ENCODE results near the gene FAM184A. TPM values are rescaled to one million over a fixed set of nuclear protein-coding genes. Genes with fewer than 3 reads are reported as not detected.

Gene FAM184A
- total and polyA plus RNA-seq, 10 of the 15 experiments (the other 5 are each of a cell fraction or from before 2014, with no cell fraction given), result 0.15 to 0.23 TPM; not detected in 8

DNA sequence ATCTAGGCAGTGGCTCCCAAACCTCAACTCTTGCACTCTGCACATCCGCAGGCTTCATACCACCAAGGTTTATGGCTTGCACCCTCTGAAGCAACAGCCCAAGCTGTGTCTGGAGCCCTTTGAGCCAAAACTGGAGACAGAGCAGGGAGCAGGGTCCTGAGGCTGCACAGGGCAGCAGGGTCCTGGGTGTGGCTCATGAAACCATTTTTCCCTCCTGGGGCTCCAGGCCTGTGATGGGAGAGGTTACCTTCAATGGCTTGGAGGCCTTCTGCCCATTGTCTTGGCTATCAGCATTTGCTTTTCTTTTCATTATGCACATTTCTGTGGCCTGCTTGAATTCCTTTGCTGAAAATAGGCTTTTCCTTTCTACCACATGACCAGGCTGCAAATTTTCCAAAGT is 6.3 kb upstream of the FAM184A start:
- H4K20me1 ChIP-seq (ENCODE audit: control insufficient read depth, insufficient read depth), result no peaks in the 10 kb centered on the region
- ATAC-seq, result no peak
- H3K36me3 ChIP-seq (ENCODE audit: control insufficient read depth in 2 of 2, insufficient read depth in 2 of 2, low read length in 1 of 2), result no peaks in the 10 kb centered on the region
- CTCF ChIA-PET, result no interaction called here
- no peak overlapping the region for H2AFZ ChIP-seq (ENCODE audit: control insufficient read depth, low read depth, low read length)
- in situ Hi-C loops (cut with MboI) (no loop called here), intact Hi-C loops (cut with micrococcal nuclease; ENCODE audit: unreplicated experiment) (no loop called here)
- no peaks in the 10 kb centered on the region for H3K4me1 ChIP-seq (ENCODE audit: control insufficient read depth, insufficient read depth, low read length)
- DNase-seq (ENCODE audit: low read depth, low spot score), result no peak
- FAIRE-seq, result no peak
- BruUV-seq (replicated peaks), result no TSS peak
- no peak overlapping the region for H3K27ac ChIP-seq (ENCODE audit: control insufficient read depth, insufficient read depth)
- H3K79me2 ChIP-seq (ENCODE audit: control insufficient read depth, insufficient read depth, low read length), result no peaks in the 10 kb centered on the region
- POLR2A ChIA-PET, result no interaction called here
- no peak overlapping the region for H3K4me2 ChIP-seq (ENCODE audit: control insufficient read depth, insufficient read depth)
- no peak overlapping the region for H3K4me3 ChIP-seq
- SMC1A ChIA-PET (ENCODE audit: uncharacterized antibody, unreplicated experiment), result no interaction called here
- peaks cover 2% of the 10 kb centered on the region; the same call in 1 of the 3 replicates for H3K9me3 ChIP-seq (replicated peaks; ENCODE audit: control insufficient read depth, insufficient read depth, low read length)
- 33% methylated on average over 1 of the region's 1 CpG for WGBS (ENCODE audit: insufficient coverage, insufficient replicate concordance, low lambda C conversion rate, missing lambda C conversion rate)
- H3K9ac ChIP-seq (ENCODE audit: control insufficient read depth, insufficient read depth, low read length), result no peak overlapping the region
- TF ChIP-seq SMAD1 (IDR thresholded peaks at IDR 0.05; ENCODE audit: low read depth, partially characterized antibody) (no peak), PML (IDR thresholded peaks at IDR 0.05; ENCODE audit: low read length) (no peak), NFYB (IDR thresholded peaks at IDR 0.05; ENCODE audit: insufficient read depth, low read depth, low read length) (no peak), BRCA1 (IDR thresholded peaks at IDR 0.05; ENCODE audit: low read depth, low read length) (no peak)
- RAD21 ChIA-PET (ENCODE audit: unreplicated experiment), result no interaction called here
- H3K27me3 ChIP-seq (replicated peaks in 1 of 2; ENCODE audit: control insufficient read depth in 2 of 2, insufficient read depth in 2 of 2, low read length in 1 of 2), result 0 out of 4 replicates have a peak, but pooled peaks cover 0 to 4% of the 10 kb centered on the region in 2 experiments

- FAIRE-seq (no peak), DNase-seq (ENCODE audit: low read depth, low spot score) (no peak), ATAC-seq (no peak)
- ChIA-PET POLR2A (no interaction called here), CTCF (no interaction called here), SMC1A (ENCODE audit: uncharacterized antibody, unreplicated experiment) (no interaction called here), RAD21 (ENCODE audit: unreplicated experiment) (no interaction called here)
- Histone ChIP-seq H3K79me2 (ENCODE audit: control insufficient read depth, insufficient read depth, low read length) (no peaks in the 10 kb centered on the region), H3K27me3 (replicated peaks in 1 of 2; ENCODE audit: control insufficient read depth in 2 of 2, insufficient read depth in 2 of 2, low read length in 1 of 2) (peaks cover 3 to 13% of the 10 kb centered on the region in 2 experiments; a peak in 3 of 4 replicates), H3K9ac (ENCODE audit: control insufficient read depth, insufficient read depth, low read length) (no peak overlapping the region), H4K20me1 (ENCODE audit: control insufficient read depth, insufficient read depth) (no peaks in the 10 kb centered on the region), H2AFZ (ENCODE audit: control insufficient read depth, low read depth, low read length) (no peak overlapping the region), H3K4me3 (no peak overlapping the region), H3K9me3 (replicated peaks; ENCODE audit: control insufficient read depth, insufficient read depth, low read length) (peaks cover 2% of the 10 kb centered on the region; the same call in 1 of the 3 replicates), H3K36me3 (ENCODE audit: control insufficient read depth in 2 of 2, insufficient read depth in 2 of 2, low read length in 1 of 2) (no peaks in the 10 kb centered on the region), H3K27ac (ENCODE audit: control insufficient read depth, insufficient read depth) (no peak overlapping the region), H3K4me1 (ENCODE audit: control insufficient read depth, insufficient read depth, low read length) (peaks cover 3% of the 10 kb centered on the region; the same call in 1 of the 2 replicates), H3K4me2 (ENCODE audit: control insufficient read depth, insufficient read depth) (no peak overlapping the region)
- intact Hi-C loops (cut with micrococcal nuclease; ENCODE audit: unreplicated experiment), result no loop called here
- in situ Hi-C loops (cut with MboI), result no loop called here
- BruUV-seq (replicated peaks), result no TSS peak
- 44% methylated on average over 5 of the region's 5 CpGs for WGBS (ENCODE audit: insufficient coverage, insufficient replicate concordance, low lambda C conversion rate, missing lambda C conversion rate)
- TF ChIP-seq, protein P1, sequence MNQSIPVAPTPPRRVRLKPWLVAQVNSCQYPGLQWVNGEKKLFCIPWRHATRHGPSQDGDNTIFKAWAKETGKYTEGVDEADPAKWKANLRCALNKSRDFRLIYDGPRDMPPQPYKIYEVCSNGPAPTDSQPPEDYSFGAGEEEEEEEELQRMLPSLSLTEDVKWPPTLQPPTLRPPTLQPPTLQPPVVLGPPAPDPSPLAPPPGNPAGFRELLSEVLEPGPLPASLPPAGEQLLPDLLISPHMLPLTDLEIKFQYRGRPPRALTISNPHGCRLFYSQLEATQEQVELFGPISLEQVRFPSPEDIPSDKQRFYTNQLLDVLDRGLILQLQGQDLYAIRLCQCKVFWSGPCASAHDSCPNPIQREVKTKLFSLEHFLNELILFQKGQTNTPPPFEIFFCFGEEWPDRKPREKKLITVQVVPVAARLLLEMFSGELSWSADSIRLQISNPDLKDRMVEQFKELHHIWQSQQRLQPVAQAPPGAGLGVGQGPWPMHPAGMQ (IDR thresholded peaks at IDR 0.05; ENCODE audit: borderline replicate concordance), result no peak
- no peak for TF ChIP-seq STAT3 (IDR thresholded peaks at IDR 0.05; ENCODE audit: low read depth, low read length)
- TF ChIP-seq BHLHE40 (IDR thresholded peaks at IDR 0.05; ENCODE audit: borderline replicate concordance in 1 of 2, low read depth in 2 of 2, low read length in 1 of 2), result no peak
- TF ChIP-seq, protein P2, sequence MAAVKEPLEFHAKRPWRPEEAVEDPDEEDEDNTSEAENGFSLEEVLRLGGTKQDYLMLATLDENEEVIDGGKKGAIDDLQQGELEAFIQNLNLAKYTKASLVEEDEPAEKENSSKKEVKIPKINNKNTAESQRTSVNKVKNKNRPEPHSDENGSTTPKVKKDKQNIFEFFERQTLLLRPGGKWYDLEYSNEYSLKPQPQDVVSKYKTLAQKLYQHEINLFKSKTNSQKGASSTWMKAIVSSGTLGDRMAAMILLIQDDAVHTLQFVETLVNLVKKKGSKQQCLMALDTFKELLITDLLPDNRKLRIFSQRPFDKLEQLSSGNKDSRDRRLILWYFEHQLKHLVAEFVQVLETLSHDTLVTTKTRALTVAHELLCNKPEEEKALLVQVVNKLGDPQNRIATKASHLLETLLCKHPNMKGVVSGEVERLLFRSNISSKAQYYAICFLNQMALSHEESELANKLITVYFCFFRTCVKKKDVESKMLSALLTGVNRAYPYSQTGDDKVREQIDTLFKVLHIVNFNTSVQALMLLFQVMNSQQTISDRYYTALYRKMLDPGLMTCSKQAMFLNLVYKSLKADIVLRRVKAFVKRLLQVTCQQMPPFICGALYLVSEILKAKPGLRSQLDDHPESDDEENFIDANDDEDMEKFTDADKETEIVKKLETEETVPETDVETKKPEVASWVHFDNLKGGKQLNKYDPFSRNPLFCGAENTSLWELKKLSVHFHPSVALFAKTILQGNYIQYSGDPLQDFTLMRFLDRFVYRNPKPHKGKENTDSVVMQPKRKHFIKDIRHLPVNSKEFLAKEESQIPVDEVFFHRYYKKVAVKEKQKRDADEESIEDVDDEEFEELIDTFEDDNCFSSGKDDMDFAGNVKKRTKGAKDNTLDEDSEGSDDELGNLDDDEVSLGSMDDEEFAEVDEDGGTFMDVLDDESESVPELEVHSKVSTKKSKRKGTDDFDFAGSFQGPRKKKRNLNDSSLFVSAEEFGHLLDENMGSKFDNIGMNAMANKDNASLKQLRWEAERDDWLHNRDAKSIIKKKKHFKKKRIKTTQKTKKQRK (IDR thresholded peaks at IDR 0.05; ENCODE audit: low read depth, low read length), result no peak
- TF ChIP-seq NR2C2 (IDR thresholded peaks at IDR 0.05; ENCODE audit: borderline replicate concordance, control insufficient read depth, insufficient read length, low read depth), result no peak
- TF ChIP-seq IKZF1 (conservative IDR thresholded peaks at IDR 0.05), result no peak
- no peak for TF ChIP-seq JUND (IDR thresholded peaks at IDR 0.05; ENCODE audit: low read depth, low read length)
- no peak for TF ChIP-seq USF2 (IDR thresholded peaks at IDR 0.05; ENCODE audit: borderline replicate concordance, low read depth, low read length)
These were observed 4.5 kb upstream of the FAM184A start for GRCh38 chr6:119083007-119083406.

Data from GM12878 (cell line).